ENCODE data around the gene EEF2K.
A peak's percentile ranks its signal among the peaks of the same experiment; 100 is the strongest.
"Not testable (repeated sequence)": the region's sequence is repeated elsewhere in the genome, so short reads cannot be mapped to it uniquely, and the experiment has no call there.

The EEF2K gene

DNA sequence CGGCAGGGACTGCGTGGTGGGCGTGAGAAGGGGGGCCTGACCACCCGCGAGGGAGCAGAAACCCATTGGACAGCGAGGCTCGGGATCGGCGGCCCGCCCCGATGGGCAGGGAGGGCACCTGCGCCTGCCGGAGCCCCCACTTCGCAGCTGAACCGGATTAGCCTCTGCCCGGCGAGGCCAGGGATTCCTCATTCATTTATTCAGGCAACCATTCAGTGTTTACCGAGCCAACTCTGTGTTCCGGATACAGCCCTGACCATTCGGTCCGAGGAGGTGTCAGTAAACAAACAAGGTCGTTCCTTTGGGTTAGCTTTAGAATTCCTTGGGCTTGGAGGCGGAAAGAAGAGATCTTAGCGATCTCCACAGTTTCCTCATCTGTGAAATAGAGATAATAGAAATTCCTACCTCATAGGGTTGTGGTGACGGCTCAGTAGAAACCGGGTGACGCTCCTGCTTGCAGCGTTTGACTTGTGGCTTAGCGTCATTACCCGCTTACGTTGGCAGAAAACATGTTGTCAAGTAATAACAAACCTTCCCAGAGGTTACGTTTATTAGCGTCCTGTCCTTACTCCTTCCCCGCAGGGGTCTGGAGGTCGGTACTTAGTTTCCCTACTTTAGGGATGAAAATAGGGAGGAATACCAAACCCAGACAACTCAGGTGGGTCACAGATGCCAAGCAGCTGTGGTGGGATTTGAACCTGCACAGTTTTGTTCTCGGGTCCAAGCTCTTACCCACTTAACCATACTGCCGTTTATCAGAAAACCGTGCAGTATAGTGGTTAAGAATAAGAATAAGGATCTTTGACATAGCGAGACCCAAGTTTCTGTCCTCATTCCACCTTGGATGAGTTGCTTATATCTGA, 92.0 kb downstream of the EEF2K start:
- DNase-seq: peak; percentile 90

DNA sequence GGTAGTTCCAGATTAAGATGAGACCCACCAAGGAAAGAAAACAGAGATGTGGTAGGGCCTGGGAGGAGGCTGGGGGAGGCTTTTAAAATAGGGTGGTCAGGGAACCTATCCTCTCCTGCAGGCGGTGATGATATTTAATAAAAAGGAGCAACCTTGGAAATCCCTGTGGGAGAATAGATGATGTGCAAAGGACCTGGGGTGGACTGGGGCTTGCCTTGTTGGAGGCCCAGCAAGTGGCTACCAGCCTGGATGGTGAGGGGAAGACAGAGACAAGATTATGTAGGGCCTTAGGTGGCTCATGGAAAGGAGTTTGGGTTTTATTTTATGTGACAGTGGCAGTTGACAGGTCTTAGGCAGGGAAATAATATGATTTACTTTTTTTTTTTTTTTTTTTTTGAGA, 93.0 kb downstream of the EEF2K start:
- no peak for DNase-seq

DNA sequence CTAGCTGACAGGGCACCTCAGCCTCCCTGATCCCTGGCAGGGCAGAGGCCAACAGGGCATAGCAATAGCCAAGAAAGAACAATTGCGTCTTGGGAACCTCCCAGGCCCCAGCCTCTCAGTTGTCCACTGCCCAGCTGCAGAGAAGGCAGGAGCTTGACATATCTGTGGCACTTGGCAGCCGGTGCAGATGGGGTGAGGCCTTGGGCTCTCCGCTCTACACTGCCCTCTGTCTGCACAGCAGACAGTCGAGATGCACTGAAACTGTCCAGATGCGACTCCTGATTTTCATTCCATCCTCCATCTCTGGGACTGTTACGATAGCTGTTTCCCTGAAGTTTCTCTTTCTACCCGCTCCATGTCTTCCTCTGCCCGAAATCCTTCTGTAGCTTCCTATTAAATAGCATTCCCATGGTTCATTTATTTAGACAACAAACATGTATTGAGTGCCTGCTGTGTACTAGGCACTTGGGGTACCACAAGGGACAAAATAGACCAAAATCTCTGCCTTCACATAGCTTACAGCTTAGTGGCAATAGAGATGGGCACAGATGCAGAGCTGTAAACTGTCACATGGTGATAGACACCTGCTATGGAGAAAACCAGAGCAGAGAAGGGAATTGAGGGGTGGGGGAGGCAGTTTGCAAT, 94.5 kb downstream of the EEF2K start:
- peak; percentile 43 for DNase-seq

DNA sequence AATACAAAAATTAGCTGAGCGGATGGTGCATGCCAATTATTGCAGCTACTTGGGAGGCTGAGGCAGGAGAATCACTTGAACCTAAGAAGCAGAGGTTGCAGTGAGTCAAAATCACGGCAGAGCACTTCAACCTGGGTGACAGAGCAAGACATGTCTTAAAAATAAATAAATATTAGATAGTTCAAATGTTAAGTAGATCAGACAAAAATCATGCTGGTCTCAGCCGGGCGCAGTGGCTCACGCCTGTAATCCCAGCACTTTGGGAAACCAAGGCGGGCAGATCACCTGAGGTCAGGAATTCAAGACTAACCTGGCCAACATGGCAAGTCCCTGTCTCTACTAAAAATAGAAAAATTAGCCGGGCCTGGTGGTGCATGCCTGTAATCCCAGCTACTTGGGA, 95.3 kb downstream of the EEF2K start:
- not testable (repeated sequence) for DNase-seq

DNA sequence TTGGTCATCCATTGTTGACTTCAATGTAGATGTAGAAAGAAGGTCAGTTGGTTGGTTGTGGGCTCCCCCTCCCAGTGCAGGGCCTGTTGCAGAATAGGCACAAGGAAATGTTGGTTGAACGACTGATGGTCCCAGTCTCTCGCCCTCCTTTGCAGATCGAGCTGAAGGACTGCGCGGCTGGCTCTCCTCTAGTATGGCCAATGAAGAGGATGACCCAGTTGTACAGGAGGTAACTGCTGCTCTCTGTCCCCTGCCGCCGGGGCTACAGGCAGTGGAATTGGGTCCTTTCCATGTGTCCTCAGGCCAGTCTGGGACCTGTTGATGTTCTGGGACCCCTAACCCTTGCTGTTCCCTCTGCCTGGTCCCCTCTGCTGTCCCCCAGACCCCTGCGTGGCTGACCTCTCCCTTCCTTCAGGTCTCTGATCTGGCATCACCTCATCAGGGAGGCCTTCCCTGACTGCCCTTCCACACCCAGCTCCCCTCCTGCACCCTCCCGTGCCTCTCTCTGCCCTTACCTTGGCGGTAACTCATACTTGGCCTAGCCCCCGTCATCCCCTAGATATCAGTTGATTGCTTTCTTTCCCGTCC, 96.8 kb downstream of the EEF2K start:
- no peak for DNase-seq

DNA sequence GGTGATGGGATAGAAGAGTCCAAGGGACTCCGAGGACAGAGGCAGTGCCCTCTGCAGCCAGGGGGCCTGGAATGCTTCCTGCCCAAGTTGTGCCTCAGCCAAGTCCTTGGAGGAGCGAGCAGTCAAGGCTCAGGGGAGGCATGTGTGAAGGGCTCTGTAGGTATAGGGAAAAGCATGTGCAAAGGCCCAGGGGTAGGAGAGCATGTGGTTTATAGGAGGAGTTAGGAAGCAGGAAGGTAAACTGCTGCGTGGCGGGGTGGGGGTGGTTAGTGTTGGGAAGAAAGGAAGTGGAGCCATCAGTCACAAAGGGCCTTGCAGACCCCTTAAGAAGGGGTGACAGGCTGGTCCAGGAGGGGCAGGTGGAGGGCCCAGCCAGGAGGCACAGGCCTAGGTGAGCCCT, 98.3 kb downstream of the EEF2K start:
- no peak for DNase-seq

DNA sequence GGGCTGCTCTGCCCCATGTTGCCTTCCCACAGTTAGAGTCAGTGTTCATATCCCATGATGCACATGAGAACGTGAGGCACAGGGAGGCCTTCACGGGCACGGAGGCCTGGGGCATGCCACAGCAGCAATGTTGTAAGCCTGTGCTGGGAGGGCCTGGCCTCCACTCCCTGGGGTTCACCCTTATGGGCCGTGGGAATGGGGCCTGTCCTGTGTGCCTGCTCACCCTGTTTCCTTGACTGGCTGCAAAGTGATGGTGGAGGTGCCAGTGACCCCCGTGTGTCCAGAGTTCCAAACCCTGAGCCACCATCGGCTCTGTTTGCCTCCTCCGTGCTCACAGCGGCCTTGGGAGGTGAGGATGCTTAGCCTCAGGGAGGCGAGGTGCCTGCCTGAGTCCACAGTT, 100.7 kb downstream of the EEF2K start:
- no peak for DNase-seq

DNA sequence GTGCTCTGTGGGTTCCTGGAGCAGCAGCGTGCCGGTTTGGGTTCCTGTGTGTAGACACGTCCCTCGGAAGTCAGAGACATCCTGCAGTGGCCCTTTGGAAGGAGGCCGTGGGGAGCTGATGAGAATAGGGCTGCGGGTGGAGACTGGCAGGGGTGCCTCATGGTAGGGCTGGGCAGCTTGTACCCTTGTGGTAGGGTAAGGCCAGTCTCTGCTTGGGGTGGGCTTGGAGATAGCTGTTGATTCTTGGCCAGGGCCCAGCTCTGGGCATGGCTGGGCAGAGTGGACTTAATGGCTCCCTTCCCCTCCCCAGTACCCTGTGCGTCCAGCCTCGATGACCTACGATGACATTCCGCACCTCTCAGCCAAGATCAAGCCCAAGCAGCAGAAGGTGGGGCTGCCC, 101.8 kb downstream of the EEF2K start:
- no peak for DNase-seq

DNA sequence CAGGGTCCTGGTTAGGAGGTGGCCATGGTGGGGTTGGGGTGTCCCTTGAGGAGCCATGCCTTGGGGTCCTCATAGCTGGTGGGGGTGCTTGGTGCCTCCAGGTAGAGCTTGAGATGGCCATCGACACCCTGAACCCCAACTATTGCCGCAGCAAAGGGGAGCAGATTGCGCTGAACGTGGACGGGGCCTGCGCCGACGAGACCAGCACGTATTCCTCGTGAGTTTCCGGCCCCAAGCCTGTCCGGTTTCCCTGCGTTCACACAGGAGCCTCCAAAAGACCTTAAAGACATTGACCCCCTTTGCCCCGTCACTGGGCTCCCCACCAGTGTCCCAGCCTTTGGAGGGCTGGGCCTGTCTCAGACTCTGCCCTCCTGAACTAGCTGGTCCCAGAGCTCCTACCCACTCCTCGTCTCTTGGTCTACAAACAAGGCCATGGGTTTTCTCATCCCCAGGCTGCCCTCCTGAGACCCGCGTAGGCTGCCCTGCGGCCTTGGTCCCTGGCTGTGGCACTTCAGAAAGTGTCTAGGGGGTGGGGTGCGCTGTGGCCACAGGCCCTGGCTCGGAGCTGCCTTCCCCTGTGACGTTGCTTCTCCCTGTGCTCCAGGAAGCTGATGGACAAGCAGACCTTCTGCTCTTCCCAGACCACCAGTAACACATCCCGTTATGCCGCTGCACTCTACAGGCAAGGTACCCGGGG, 102.9 kb downstream of the EEF2K start:
- no peak for DNase-seq

DNA sequence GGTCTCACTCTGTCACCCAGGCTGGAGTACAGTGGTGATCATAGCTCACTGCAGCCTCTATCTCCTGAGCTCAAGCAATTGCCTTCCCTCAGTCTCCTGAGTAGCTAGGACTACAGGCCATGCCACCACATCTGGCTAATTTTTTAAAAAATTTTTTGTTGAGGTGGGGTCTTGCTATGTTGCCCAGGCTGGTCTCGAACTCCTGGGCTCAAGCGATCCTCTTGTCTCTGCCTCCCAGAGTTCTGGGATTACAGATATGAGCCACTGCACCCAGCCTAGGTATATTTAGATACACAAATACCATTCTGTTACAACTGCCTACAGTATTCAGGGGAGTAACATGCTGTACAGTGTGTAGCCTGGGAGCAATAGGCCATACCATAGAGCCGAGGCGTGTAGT, 105.4 kb downstream of the EEF2K start:
- no peak for DNase-seq

DNA sequence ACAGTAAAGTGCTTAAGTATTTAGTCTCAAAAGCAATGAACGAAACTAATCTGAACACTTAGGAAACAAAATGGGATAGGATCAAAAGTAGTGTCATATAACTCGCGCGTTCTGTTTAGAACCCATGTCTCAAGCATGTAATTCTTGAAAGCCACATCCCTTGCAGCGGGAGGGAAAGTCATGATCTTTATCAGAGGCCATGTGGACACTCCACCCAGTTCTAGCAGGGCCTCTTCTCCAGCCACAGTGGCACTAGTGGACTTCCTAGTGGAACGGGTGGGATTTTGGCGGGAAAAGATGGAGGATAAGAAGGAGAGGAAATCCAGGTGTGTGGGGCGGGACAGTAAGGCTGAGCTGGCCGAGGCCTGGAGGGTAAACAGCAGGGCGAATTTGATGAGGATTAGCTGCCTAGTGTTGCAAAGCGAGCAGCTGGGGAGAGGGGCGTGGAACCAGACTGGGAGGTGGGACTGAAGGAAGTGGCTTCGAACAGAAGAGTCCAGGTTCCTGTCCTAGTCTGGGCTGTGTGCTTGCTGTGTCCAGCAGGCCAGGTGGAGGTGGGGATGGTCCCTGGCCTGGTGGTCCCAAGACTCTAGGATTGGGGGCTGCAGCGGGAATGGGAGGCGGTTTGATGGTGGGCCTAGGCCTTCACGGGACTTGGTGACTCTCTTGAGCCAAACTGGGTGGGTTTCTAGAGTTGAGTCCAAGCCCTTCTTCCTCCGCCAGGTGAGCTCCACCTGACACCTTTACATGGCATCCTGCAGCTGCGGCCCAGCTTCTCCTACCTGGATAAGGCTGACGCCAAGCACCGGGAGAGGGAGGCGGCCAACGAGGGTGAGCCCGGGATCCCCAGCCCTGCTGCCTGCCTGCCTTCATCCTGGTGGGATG, 107.1 kb downstream of the EEF2K start:
- DNase-seq: no peak

DNA sequence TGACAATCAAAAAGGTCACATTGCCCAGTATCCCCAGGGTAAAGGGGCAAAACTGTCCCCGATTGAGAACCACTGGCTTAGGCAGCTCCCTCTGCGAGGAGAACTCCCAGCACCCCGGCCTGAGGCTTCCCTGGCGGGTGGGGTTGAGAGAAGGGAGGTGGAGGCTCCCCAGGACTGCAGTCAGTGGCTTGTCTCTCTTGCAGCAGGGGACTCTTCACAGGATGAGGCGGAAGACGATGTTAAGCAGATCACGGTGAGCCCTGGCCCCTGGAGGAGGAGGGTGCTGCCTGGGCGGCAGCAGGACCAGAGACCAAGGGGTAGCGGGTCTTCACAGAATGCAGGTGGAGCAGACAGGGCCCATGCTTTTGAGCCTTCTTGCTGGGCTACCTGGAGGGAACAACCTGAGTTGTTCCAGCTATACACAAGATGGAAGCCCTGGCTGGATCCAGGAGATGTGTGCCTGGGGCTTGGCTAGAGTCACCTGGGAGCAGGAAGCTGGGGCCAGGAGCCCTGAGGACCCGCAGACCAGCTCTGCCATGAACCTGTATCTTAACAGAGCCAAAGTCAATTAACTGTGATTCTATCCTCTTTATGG, 107.9 kb downstream of the EEF2K start:
- DNase-seq: no peak

DNA sequence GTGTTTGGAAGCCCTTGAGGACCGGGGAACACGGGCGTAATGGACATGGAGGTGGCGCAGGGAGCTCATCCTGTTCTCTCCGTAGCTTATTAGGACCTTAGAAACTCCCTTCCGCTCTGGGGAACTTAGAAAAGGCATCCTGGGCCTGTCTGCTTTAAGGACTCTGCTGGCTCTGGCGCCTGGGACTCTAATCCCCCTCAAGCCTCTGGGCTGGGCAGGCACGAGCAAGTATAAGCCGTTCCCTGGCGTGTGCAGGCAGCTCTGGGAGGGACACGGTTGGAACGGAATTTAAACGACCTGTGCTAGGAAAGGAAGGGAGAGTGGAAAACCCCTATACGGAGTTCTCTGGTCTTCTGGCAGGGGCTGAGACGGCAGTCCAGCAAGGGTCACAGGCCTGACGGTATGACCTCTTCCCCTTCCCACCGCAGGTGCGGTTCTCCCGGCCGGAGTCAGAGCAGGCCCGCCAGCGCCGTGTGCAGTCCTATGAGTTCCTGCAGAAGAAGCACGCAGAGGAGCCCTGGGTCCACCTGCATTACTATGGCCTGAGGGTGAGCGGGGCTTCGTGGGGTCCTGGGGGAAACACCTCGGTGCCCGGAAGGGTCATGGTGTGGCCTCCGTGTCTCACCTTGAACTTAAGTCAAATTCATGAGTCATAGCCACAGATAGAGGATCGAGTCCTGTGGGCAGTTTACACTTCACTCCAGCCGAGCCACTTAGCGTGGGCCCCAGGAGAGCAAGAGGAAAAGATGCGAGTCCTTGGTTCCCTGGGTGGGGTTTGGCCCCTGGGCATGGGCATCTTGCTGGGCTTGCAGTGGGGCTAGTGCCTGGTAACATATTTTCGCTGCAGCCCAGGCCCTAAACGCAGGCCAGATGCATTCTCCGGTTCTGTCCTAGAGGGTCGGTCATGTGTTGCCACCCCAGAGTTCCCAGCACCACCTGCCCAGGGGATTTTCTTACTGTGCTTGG, 108.9 kb downstream of the EEF2K start:
- no peak for DNase-seq

DNA sequence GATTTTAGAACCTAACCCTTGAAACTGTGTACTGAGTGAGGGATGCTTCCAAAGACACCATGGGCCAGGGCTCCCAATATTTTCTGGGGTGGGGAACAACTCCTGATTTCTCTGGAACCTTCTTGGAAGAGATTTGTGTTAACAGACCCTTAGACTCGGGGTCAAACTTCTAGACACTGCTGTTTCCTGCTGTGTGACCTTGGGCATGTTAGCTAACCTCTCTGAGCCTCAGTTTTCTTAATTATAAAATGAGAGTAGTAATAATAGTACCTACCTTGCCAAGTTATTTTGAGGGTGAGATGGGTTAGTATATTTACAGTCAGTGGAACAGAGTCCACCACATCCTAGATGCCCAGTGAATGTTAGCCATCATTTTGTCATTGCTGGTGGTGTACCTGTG, 109.9 kb downstream of the EEF2K start:
- no peak for DNase-seq

DNA sequence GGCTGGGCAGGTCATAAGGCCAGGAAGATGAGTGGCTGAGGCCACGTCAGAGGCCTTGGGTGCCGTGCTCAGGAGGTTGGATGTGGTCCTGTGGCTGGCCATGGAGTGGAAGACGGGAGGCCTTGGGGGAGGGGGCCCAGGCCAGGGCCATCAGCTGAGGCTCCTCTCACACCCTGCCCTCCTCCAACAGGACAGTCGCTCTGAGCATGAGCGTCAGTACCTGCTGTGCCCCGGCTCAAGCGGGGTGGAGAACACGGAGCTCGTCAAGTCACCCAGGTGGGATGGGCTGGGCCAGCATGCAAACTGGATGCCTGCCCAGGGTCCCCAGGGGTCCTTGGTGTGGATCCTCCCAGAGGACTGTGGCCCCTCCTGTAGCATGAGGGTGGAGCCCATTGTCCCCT, 110.3 kb downstream of the EEF2K start:
- no peak for DNase-seq

DNA sequence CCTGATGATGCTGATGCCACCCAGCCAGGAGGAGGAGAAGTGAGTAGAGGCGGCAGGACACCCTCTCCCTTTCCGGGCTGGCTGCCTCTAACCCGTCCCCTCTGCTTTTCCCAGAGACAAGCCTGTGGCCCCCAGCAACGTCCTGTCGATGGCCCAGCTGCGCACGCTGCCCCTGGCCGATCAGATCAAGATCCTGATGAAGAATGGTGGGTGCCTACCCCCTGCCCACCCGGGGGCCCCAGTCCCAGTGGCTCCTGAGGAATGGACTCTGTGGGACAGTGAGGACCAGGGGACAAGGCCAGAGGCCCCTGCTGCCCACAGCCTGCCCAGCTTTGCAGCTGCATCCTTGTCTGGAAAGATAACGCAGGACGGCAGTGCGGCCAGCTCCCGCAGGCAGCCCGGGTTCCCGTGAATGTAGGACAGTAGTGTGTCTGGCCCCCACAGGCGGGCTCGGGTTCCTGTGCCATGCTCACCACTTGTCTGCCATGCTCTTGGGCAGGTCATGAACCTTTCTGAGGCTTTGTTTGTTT, 111.0 kb downstream of the EEF2K start:
- no peak for DNase-seq

DNA sequence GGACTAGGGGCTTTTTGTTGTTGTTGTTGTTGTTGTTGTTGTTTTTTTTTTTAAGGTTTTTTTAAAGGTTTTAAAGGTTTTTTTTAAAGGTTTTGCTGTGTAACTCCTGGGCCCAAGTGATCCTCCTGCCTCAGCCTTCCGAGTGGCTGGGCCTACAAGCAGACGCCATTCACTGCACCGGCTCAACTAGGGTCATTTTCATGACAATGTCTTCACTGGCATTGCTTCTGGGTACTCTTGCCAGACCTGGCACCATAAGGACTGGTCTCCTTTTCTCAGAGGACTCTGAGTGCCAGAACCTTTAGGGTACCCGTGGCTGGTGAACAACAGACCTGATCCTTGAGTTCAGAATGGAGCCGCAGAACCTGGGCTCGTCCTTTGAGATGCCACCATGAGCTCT, 111.5 kb downstream of the EEF2K start:
- DNase-seq: no peak

DNA sequence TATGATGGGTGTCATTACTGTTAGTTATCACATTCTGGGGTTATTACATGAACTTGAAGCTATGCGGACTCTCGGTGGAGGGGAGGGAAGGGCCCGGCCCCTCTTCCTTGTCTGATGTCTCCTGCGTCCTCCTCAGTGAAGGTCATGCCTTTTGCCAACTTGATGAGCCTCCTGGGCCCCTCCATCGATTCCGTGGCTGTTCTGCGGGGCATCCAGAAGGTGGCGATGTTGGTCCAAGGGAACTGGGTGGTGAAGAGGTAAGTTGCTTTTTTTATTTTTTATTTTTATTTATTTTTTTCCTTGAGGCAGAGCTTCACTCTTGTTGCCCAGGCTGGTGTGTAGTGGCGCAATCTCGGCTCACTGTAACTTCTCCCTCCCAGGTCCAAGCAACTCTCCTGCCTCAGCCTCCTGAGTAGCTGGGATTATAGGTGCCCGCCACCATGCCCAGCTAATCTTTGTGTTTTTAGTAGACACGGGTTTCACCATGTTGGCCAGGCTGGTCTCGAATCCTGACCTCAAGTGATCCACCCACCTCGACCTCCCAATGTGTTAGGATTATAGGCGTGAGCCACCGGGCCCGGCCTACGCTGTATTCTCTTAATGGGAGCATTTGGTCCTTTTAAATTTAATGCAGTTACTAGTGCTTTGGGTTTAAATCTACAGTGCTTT, 112.7 kb downstream of the EEF2K start:
- no peak for DNase-seq

DNA sequence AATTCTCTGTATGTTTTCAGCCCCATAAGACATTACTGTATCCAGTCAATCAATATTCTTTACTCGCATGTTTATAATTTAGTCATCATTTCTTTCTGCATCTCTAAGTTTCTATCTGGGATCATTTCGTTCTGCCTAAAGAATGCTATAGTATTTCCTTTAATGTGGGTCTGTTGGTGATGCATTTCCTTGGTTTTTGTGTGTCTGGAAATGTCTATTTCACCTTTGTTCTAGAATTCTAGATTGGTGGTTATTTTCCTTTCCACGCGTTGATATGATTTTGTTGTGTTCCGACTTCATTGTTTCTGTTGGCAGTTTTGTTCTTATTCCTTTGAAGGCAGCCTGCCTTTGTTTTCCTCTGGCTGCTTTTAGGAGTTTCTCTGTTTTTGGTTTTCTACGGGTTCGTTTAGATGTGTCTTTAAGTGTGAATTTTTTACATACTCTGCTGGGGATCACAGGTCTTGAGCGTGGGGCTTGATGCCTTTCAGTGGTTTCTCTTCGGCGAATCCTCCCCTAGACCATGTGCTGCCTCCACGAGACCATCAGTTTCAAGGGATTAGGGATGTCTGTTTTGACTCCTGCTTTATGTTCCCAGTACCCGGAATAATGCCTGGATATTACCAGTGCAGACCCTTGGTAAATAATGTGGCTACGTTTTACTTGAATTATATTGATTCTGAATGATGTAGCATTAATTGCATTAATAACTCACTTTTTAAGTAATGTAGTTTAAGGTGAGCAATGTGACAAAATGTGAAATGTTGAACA, 114.7 kb downstream of the EEF2K start:
- DNase-seq: no peak
